GM06990 (cell line): ENCODE measurements around the gene ENO1.

Experiments
- DNase-seq: peaks from one replicate; pipeline ENCODE4 v3.0.0-alpha.2; 2011; ENCODE audit not compliant: insufficient read length; ENCODE audit errors: extremely low read depth
- H3K27me3 ChIP-seq: replicated peaks from 2 replicates; pipeline ENCODE4 v1.6.0; 2011; ENCODE audit warnings: low read length; ENCODE audit not compliant: control insufficient read depth, insufficient read depth
- H3K36me3 ChIP-seq: 2 replicates; pipeline ENCODE4 v1.5.1; 2011; ENCODE audit warnings: low read length; ENCODE audit not compliant: control insufficient read depth, insufficient read depth
- H3K4me3 ChIP-seq: replicated peaks from 2 replicates; pipeline ENCODE4 v1.5.1; 2011; ENCODE audit warnings: low read depth, mild to moderate bottlenecking, control low read depth, low read length
- TF ChIP-seq, protein P1 (sequence below): IDR thresholded peaks from 2 replicates; pipeline ENCODE4 v1.5.1; 2011; ENCODE audit warnings: low read length, control low read depth, mild to moderate bottlenecking, inconsistent platforms; ENCODE audit not compliant: insufficient read depth, poor library complexity, severe bottlenecking

The ENO1 gene

DNA sequence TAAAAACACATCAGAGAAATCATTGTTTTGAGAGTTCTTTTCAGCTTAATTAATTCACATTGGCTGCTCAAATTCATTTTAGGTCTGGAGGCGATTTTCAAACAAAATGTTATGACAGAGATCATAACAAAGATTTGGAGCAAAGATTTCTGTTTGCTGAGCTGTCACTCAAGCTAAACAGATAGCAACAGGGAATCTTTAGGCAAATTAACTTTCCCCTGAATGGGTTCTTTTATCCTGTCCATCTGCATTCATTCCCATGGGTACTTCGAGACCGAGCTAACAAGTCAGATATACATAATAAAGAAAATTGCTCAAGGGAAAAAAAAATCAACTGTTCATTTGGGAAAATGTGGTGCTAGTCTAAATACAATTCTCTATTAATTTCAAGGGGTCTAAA, 37.0 kb upstream of the ENO1 start:
- no peak for DNase-seq
- Histone ChIP-seq H3K4me3 (no peak overlapping the region), H3K27me3 (no peaks in the 10 kb centered on the region; the same call in 1 of the 2 replicates), H3K36me3 (no peaks in the 10 kb centered on the region)
- TF ChIP-seq, protein P1, sequence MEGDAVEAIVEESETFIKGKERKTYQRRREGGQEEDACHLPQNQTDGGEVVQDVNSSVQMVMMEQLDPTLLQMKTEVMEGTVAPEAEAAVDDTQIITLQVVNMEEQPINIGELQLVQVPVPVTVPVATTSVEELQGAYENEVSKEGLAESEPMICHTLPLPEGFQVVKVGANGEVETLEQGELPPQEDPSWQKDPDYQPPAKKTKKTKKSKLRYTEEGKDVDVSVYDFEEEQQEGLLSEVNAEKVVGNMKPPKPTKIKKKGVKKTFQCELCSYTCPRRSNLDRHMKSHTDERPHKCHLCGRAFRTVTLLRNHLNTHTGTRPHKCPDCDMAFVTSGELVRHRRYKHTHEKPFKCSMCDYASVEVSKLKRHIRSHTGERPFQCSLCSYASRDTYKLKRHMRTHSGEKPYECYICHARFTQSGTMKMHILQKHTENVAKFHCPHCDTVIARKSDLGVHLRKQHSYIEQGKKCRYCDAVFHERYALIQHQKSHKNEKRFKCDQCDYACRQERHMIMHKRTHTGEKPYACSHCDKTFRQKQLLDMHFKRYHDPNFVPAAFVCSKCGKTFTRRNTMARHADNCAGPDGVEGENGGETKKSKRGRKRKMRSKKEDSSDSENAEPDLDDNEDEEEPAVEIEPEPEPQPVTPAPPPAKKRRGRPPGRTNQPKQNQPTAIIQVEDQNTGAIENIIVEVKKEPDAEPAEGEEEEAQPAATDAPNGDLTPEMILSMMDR, result no peak

DNA sequence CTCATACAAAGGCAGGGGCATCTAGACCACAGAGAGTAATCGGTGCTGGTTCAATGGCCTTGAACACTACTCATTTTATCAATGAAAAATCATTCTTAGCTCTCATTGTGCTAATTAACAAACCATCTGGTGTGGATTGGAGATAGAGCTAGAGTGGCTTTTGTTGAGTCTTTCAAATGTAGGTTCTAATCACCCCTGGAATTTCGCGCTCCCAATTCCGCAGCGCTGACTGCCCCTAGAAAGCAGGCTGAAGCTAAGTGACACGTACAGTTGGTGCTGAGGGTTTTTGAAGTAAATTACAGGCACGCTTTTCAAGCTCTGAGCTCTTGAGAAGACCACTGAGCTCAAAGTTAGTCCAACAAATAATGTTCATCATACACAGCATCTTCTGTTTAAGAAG, 36.0 kb upstream of the ENO1 start:
- Histone ChIP-seq H3K27me3 (no peaks in the 10 kb centered on the region; the same call in 1 of the 2 replicates), H3K36me3 (no peaks in the 10 kb centered on the region), H3K4me3 (no peak overlapping the region)
- DNase-seq, result no peak
- TF ChIP-seq, protein P1, result no peak

DNA sequence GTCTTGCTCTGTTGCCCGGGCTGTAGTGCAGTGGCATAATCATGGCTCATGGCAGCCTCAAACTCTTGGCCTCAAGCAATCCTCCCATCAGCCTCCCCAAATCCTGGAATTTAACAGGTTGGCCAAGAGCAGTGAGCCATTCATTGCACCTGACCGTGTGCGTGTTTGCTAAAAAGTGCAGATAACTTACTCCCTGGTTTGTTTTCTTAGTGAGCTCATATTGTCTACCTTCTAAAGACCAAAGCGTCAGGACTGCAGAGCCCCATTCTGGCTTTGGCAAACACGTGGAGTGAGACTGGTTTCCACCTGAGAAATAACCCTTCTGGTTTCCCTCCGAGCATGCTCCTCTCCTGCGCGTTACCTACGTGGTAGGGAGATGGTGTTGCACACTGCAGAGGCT, 35.0 kb upstream of the ENO1 start:
- no peak overlapping the region for H3K4me3 ChIP-seq
- H3K36me3 ChIP-seq, result no peaks in the 10 kb centered on the region
- no peak for DNase-seq
- TF ChIP-seq, protein P1, result no peak
- H3K27me3 ChIP-seq, result no peaks in the 10 kb centered on the region; the same call in 1 of the 2 replicates

- no peak overlapping the region for H3K4me3 ChIP-seq
- TF ChIP-seq, protein P1, result no peak
- H3K36me3 ChIP-seq, result no peaks in the 10 kb centered on the region
- no peaks in the 10 kb centered on the region; the same call in 1 of the 2 replicates for H3K27me3 ChIP-seq
- no peak for DNase-seq
Observed at GRCh38 chr1:8911416-8912309, 33.2 kb upstream of the ENO1 start.

DNA sequence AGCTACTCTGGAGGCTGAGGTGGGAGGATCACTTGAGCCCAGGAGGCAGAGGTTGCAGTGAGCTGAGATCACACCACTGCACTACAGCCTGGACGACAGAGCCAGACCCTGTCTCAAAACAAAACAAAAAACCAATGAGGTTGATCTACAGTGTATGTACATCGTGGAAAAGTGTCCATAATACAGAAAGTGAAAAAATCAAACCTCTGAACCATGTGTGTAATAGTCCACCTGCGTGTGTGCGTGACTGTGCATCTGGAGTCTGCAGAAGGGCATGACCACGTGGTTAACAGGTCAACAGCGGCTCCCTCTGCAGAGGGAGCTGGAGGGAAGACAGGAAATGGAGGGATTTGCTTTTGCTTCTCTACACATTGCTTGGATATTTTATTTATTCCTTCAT, 32.4 kb upstream of the ENO1 start:
- Histone ChIP-seq H3K36me3 (no peaks in the 10 kb centered on the region), H3K4me3 (no peak overlapping the region), H3K27me3 (no peaks in the 10 kb centered on the region; the same call in 1 of the 2 replicates)
- TF ChIP-seq, protein P1, result no peak
- no peak for DNase-seq
